ENCODE data around the gene FAM170B.

DNA sequence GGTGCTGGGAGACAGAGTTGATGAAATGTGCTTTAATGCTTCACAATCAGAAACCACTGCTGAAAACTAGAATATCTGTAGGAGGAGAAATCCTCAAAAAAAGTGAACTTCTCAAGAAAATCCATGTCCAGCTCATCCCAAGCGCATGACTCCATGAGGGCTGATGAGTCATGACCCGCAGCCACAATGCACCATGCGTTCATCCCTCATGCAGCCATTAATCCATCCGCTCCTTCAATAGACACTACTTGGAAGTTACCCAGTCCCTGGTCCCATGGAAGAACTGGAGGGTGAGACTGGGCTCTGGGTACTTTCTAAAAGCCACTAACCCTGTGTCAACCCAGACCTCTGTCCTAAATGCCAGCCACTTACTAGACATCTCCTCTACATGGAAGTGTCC lies 29.9 kb upstream of the FAM170B start:
- TF ChIP-seq CAMTA2 (CRISPR knock-in tag; conservative IDR thresholded peaks at IDR 0.05) (no peak), EP300 (IDR thresholded peaks at IDR 0.05; ENCODE audit: low read length) (no peak), PRMT5 (CRISPR knock-in tag; IDR thresholded peaks at IDR 0.05) (no peak), YY1 (IDR thresholded peaks at IDR 0.05; ENCODE audit: borderline replicate concordance in 1 of 3, control insufficient read depth in 1 of 3, extremely low read depth in 1 of 3, insufficient read depth in 3 of 3, insufficient read length in 1 of 3, insufficient replicate concordance in 2 of 3, low read depth in 1 of 3, low read length in 2 of 3) (peak in 1 of 3 experiments; percentile 42), MAFK (IDR thresholded peaks at IDR 0.05; ENCODE audit: low read length) (no peak), POLR2A (conservative IDR thresholded peaks at IDR 0.05) (no peak), ETV6 (IDR thresholded peaks at IDR 0.05; ENCODE audit: borderline replicate concordance in 1 of 2, low read depth in 2 of 2, low read length in 1 of 2) (no peak), ETV6 (CRISPR knock-in tag; IDR thresholded peaks at IDR 0.05; ENCODE audit: borderline replicate concordance) (no peak), POLR2AphosphoS5 (IDR thresholded peaks at IDR 0.05; ENCODE audit: control insufficient read depth, insufficient read depth, low read depth, low read length) (no peak), SMARCA5 (IDR thresholded peaks at IDR 0.05) (no peak)
- TF ChIP-seq, protein P1, sequence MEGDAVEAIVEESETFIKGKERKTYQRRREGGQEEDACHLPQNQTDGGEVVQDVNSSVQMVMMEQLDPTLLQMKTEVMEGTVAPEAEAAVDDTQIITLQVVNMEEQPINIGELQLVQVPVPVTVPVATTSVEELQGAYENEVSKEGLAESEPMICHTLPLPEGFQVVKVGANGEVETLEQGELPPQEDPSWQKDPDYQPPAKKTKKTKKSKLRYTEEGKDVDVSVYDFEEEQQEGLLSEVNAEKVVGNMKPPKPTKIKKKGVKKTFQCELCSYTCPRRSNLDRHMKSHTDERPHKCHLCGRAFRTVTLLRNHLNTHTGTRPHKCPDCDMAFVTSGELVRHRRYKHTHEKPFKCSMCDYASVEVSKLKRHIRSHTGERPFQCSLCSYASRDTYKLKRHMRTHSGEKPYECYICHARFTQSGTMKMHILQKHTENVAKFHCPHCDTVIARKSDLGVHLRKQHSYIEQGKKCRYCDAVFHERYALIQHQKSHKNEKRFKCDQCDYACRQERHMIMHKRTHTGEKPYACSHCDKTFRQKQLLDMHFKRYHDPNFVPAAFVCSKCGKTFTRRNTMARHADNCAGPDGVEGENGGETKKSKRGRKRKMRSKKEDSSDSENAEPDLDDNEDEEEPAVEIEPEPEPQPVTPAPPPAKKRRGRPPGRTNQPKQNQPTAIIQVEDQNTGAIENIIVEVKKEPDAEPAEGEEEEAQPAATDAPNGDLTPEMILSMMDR (IDR thresholded peaks at IDR 0.05 in 2 of 3, conservative IDR thresholded peaks at IDR 0.05 in 1 of 3; ENCODE audit: insufficient read depth in 2 of 3, low read depth in 1 of 3, low read length in 3 of 3): no peak

Measured in K562 (cell line).